Endodermal cell (in vitro differentiated cells): ENCODE results near the gene PRPSAP2. TPM values are rescaled to one million over a fixed set of nuclear protein-coding genes. Genes with fewer than 3 reads are reported as not detected.

ENCODE experiments used
- DNase-seq: peaks from one replicate; pipeline ENCODE4 v3.0.0-alpha.2; 2017
- H3K27ac ChIP-seq: 2 replicates; pipeline ENCODE4 v1.5.1; 2013; ENCODE audit warnings: mild to moderate bottlenecking, low read depth, low read length, moderate library complexity
- H3K27me3 ChIP-seq: 2 replicates; pipeline ENCODE4 v1.6.1; 2013; ENCODE audit warnings: mild to moderate bottlenecking, low read length, moderate library complexity; ENCODE audit not compliant: insufficient read depth, control insufficient read depth, poor library complexity, severe bottlenecking
- H3K36me3 ChIP-seq: 2 replicates; pipeline ENCODE4 v1.7.0; 2013; ENCODE audit warnings: mild to moderate bottlenecking, low read length, moderate library complexity; ENCODE audit not compliant: control insufficient read depth, insufficient read depth
- H3K4me1 ChIP-seq: one replicate; pipeline ENCODE4 v1.7.0; 2013; ENCODE audit warnings: low read length; ENCODE audit not compliant: control insufficient read depth, insufficient read depth
- H3K4me3 ChIP-seq: 2 replicates; pipeline ENCODE4 v1.5.1; 2013; ENCODE audit warnings: mild to moderate bottlenecking, low read length, moderate library complexity
- H3K9ac ChIP-seq: 2 replicates; pipeline ENCODE4 v1.6.1; 2013; ENCODE audit warnings: mild to moderate bottlenecking, low read length, moderate library complexity; ENCODE audit not compliant: poor library complexity, severe bottlenecking; ENCODE audit errors: extremely low read depth
- H3K9me3 ChIP-seq: 2 replicates; pipeline ENCODE4 v1.6.1; 2013; ENCODE audit warnings: mild to moderate bottlenecking, low read length, moderate library complexity; ENCODE audit not compliant: control insufficient read depth
- H3K27ac Mint-ChIP-seq: 2 replicates; pipeline ENCODE4 v1.8.0; 2020; ENCODE audit warnings: mixed read lengths
- H3K27me3 Mint-ChIP-seq: 2 replicates; pipeline ENCODE4 v1.8.0; 2021; ENCODE audit warnings: mild to moderate bottlenecking, mixed read lengths; ENCODE audit not compliant: insufficient read depth
- H3K36me3 Mint-ChIP-seq: 2 replicates; pipeline ENCODE4 v1.8.0; 2020; ENCODE audit warnings: low read depth, mixed read lengths
- H3K4me1 Mint-ChIP-seq: 2 replicates; pipeline ENCODE4 v1.8.0; 2020; ENCODE audit warnings: mixed read lengths
- H3K4me3 Mint-ChIP-seq: 2 replicates; pipeline ENCODE4 v1.8.0; 2020; ENCODE audit warnings: mild to moderate bottlenecking, moderate library complexity, mixed read lengths
- H3K9me3 Mint-ChIP-seq: 2 replicates; pipeline ENCODE4 v1.8.0; 2020; ENCODE audit warnings: mild to moderate bottlenecking, mixed read lengths
- WGBS, 2 experiments: methylation state at CpG; one replicate each; pipeline versions ENCODE4 v1.1.5 to v1.1.7; 2013; ENCODE audit warnings: missing lambda C conversion rate in 2 of 2, mixed read lengths in 1 of 2; ENCODE audit not compliant: insufficient coverage in 1 of 2, insufficient read length in 1 of 2; 5-methylcytosine and 5-hydroxymethylcytosine counted together
- total RNA-seq, 2 donors: library from RNA; stranded (reverse); fragmentation: NEBNext Ultra II Directional in 1 of 2; extraction: Animal tissue kit (Norgen Biotek cat#: 25700) in 1 of 2; gene quantifications; 2 replicates in 1 of 2; 3 replicates in 1 of 2; pipeline ENCODE4 v1.2.1, GENCODE V29; 2021
- TF ChIP-seq, protein P1 (sequence below): fragments of 200-600 bp; sonication (generic); conservative IDR thresholded peaks from 2 replicates; pipeline ENCODE4 v1.5.0; 2021; ENCODE audit warnings: antibody characterized with exemption, mild to moderate bottlenecking

PRPSAP2 gene
- total RNA-seq, 2 donors from 2014 or later: 51.3 to 57.6 TPM

DNA sequence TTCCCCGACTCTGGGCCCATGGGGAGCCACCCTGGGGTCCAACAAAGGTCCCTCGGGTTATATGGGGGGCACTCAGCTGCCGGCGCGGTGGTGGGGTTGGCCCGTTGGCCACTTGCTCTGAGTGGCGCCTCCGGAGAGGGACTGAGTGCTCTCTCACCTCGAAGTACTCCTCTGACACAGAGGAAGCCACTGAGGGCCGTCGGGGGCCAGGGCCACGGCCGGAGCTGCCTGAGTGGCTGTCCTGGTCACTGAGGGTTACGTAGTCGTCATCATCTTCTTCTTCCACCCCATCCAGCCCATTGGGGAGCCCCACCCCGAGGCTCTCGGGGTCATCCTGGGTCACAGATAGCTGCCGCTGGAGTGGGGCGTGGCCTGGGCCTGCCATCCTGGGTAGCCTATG lies 119.7 kb downstream of the PRPSAP2 start:
- Histone ChIP-seq H3K9me3 (no peaks in the 10 kb centered on the region), H3K4me3 (no peak overlapping the region), H3K27me3 (no peaks in the 10 kb centered on the region), H3K27ac (no peak overlapping the region), H3K9ac (no peak overlapping the region), H3K36me3 (peaks cover 31% of the 10 kb centered on the region), H3K4me1 (peaks cover 9% of the 10 kb centered on the region)
- Mint-ChIP-seq H3K4me1 (peaks cover 9% of the 10 kb centered on the region), H3K27ac (no peak overlapping the region), H3K9me3 (no peaks in the 10 kb centered on the region), H3K36me3 (peaks cover 41% of the 10 kb centered on the region), H3K27me3 (no peaks in the 10 kb centered on the region), H3K4me3 (no peak overlapping the region)
- WGBS, 2 experiments: 93 to 97% methylated on average over 15 to 19 of the region's 19 CpGs
- TF ChIP-seq, protein P1, sequence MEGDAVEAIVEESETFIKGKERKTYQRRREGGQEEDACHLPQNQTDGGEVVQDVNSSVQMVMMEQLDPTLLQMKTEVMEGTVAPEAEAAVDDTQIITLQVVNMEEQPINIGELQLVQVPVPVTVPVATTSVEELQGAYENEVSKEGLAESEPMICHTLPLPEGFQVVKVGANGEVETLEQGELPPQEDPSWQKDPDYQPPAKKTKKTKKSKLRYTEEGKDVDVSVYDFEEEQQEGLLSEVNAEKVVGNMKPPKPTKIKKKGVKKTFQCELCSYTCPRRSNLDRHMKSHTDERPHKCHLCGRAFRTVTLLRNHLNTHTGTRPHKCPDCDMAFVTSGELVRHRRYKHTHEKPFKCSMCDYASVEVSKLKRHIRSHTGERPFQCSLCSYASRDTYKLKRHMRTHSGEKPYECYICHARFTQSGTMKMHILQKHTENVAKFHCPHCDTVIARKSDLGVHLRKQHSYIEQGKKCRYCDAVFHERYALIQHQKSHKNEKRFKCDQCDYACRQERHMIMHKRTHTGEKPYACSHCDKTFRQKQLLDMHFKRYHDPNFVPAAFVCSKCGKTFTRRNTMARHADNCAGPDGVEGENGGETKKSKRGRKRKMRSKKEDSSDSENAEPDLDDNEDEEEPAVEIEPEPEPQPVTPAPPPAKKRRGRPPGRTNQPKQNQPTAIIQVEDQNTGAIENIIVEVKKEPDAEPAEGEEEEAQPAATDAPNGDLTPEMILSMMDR: no peak
- no peak for DNase-seq

DNA sequence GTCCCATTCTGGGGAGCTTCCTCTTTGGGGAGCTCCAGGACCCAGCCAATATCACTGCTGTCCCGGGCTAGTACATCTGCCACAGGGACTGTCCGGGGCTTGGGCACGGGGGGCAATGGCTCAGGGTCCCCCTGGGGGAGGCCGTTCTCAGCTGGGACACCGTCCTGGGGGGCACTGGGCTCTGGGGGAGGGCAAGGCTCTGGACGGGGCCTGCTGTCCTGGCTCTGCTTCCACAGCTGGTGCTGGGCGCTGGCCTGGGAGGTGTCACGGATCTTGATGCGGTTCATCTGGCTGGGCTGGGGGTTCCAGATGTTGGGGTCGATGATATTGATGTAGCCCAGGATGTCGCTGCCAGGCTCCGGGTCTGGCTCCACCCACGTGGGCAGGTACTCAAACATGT lies 120.1 kb downstream of the PRPSAP2 start:
- Histone ChIP-seq H3K9ac (no peak overlapping the region), H3K27me3 (no peaks in the 10 kb centered on the region), H3K4me3 (no peak overlapping the region), H3K9me3 (no peaks in the 10 kb centered on the region), H3K36me3 (peaks cover 32% of the 10 kb centered on the region), H3K4me1 (peaks cover 9% of the 10 kb centered on the region), H3K27ac (no peak overlapping the region)
- Mint-ChIP-seq H3K36me3 (peaks cover 41% of the 10 kb centered on the region), H3K4me3 (no peak overlapping the region), H3K27ac (no peak overlapping the region), H3K9me3 (no peaks in the 10 kb centered on the region), H3K4me1 (peaks cover 9% of the 10 kb centered on the region), H3K27me3 (no peaks in the 10 kb centered on the region)
- TF ChIP-seq, protein P1: no peak
- no peak for DNase-seq
- WGBS, 2 experiments: 92 to 94% methylated on average over 7 to 13 of the region's 13 CpGs

- 96 to 98% methylated on average over 15 to 17 of the region's 17 CpGs for WGBS, 2 experiments
- Histone ChIP-seq H3K4me3 (no peak overlapping the region), H3K27me3 (no peaks in the 10 kb centered on the region), H3K4me1 (peaks cover 9% of the 10 kb centered on the region), H3K36me3 (peaks cover 35% of the 10 kb centered on the region), H3K9me3 (no peaks in the 10 kb centered on the region), H3K27ac (no peak overlapping the region), H3K9ac (no peak overlapping the region)
- Mint-ChIP-seq H3K4me3 (no peak overlapping the region), H3K4me1 (peaks cover 9% of the 10 kb centered on the region), H3K36me3 (peaks cover 45% of the 10 kb centered on the region), H3K27me3 (no peaks in the 10 kb centered on the region), H3K27ac (no peak overlapping the region), H3K9me3 (no peaks in the 10 kb centered on the region)
- no peak for DNase-seq
- TF ChIP-seq, protein P1: no peak
Observed at GRCh38 chr17:18978655-18979054, 120.7 kb downstream of the PRPSAP2 start.

Other genes with a start within 250 kb of the PRPSAP2 start
- gene TBC1D28, start 213.7 kb upstream of the PRPSAP2 start, total RNA-seq: not detected
- 10 to 100 TPM; 12.3 to 12.5 TPM for gene FOXO3B, start 175.8 kb upstream of the PRPSAP2 start, total RNA-seq
- gene FBXW10, start 114.1 kb upstream of the PRPSAP2 start, total RNA-seq: not detected
- 10 to 100 TPM; 28.1 to 39.7 TPM for gene TVP23B, start 76.9 kb upstream of the PRPSAP2 start, total RNA-seq
- gene SLC5A10, start 94.0 kb downstream of the PRPSAP2 start, total RNA-seq: under 1 TPM; 0.11 to 0.29 TPM
- gene FAM83G, start 146.6 kb downstream of the PRPSAP2 start, total RNA-seq: 10 to 100 TPM; 24.2 to 27.0 TPM
- gene GRAP, start 188.8 kb downstream of the PRPSAP2 start, total RNA-seq: under 1 TPM in 1 of 2 donors, not detected in 1; 0.15 TPM